ENCODE results near the gene CUBN. TPM values are rescaled to one million over a fixed set of nuclear protein-coding genes. Genes with fewer than 3 reads are reported as not detected.

Gene CUBN
- polyA plus RNA-seq, 2 of the 4 experiments (the other 2 are of a cell fraction): 0.08 to 0.28 TPM

DNA sequence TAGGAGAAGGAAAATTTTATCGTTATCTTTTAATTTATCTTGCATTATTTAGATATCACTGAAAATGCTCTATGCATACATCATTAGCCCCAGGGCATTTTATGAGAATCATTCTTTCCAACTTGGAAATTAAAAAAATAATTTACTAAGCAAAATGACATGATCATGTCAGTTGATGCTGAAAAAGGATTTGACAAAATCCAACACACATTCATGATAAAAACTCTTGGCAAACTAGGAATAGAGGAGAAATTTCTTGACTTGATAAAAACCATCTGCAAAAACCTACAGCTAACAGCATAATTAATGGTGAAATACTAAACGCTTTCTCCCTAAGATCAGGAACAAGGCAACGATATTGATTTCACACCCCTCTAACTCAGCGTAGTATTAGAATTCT is 272.2 kb downstream of the CUBN start:
- ChIA-PET CTCF (interaction anchor here (0.8 to 1.4 kb wide), 3 partner anchors 15 to 373 kb away, joined by 3 to 6 read pairs (median 4); no protein-coding TSS in a partner anchor), POLR2A (no interaction called here)
- H3K4me1 ChIP-seq: no peaks in the 10 kb centered on the region
- no peak overlapping the region for H3K4me2 ChIP-seq
- FAIRE-seq: no peak
- ATAC-seq: no peak
- TF ChIP-seq, protein P1, sequence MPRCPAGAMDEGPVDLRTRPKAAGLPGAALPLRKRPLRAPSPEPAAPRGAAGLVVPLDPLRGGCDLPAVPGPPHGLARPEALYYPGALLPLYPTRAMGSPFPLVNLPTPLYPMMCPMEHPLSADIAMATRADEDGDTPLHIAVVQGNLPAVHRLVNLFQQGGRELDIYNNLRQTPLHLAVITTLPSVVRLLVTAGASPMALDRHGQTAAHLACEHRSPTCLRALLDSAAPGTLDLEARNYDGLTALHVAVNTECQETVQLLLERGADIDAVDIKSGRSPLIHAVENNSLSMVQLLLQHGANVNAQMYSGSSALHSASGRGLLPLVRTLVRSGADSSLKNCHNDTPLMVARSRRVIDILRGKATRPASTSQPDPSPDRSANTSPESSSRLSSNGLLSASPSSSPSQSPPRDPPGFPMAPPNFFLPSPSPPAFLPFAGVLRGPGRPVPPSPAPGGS (IDR thresholded peaks at IDR 0.05): no peak
- no peak for TF ChIP-seq CHD2 (IDR thresholded peaks at IDR 0.05; ENCODE audit: low read length, partially characterized antibody)
- 86% methylated on average over 4 of the region's 4 CpGs for WGBS (ENCODE audit: missing lambda C conversion rate)
- H3K27ac ChIP-seq: no peak overlapping the region
- DNase-seq (ENCODE audit: low read depth in 1 of 2, low spot score in 1 of 2): no peak
- H3K9me3 ChIP-seq: no peaks in the 10 kb centered on the region
- no peak overlapping the region for H3K4me3 ChIP-seq

DNA sequence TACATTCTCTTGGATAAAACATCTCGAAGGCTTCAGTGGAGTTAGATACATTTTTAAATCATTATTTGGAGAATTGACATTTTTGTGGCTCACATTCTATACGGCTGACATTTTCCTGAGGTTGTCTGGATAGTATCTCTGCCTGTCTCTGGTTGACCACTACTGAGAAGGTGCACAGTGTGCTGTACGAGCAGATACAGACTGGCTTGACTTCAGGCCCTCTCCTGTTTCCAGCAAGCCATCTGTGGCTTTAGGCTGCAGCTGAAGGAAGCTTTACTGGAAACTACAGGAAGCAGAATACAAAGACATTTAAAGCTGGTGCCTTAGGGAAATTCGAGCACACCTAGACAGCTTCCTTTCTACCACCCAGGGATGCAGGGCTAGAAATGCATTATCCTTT is 273.0 kb downstream of the CUBN start:
- H3K4me1 ChIP-seq: no peaks in the 10 kb centered on the region
- no peak overlapping the region for H3K27ac ChIP-seq
- no peak for DNase-seq (ENCODE audit: low read depth in 1 of 2, low spot score in 1 of 2)
- peak; percentile 49 for FAIRE-seq
- CTCF ChIA-PET: interaction anchor here (0.9 to 1.9 kb wide), 5 partner anchors 10 to 394 kb away, joined by 3 to 6 read pairs (median 4); no protein-coding TSS in a partner anchor
- ATAC-seq: no peak
- H3K4me3 ChIP-seq: no peak overlapping the region
- POLR2A ChIA-PET: no interaction called here
- no peak for TF ChIP-seq JUN (IDR thresholded peaks at IDR 0.05)
- TF ChIP-seq MYC (IDR thresholded peaks at IDR 0.05; ENCODE audit: borderline replicate concordance, low read length): no peak
- TF ChIP-seq CHD4 (IDR thresholded peaks at IDR 0.05; ENCODE audit: borderline replicate concordance): no peak
- TF ChIP-seq, protein P2, sequence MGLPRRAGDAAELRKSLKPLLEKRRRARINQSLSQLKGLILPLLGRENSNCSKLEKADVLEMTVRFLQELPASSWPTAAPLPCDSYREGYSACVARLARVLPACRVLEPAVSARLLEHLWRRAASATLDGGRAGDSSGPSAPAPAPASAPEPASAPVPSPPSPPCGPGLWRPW (IDR thresholded peaks at IDR 0.05): no peak
- TF ChIP-seq FOSB (CRISPR knock-in tag; IDR thresholded peaks at IDR 0.05): no peak
- no peak for TF ChIP-seq CHD2 (IDR thresholded peaks at IDR 0.05; ENCODE audit: low read length, partially characterized antibody)
- TF ChIP-seq, protein P3, sequence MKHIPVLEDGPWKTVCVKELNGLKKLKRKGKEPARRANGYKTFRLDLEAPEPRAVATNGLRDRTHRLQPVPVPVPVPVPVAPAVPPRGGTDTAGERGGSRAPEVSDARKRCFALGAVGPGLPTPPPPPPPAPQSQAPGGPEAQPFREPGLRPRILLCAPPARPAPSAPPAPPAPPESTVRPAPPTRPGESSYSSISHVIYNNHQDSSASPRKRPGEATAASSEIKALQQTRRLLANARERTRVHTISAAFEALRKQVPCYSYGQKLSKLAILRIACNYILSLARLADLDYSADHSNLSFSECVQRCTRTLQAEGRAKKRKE (CRISPR knock-in tag; IDR thresholded peaks at IDR 0.05; ENCODE audit: low read depth): no peak
- no peak for TF ChIP-seq ZSCAN20 (CRISPR knock-in tag; IDR thresholded peaks at IDR 0.05)
- TF ChIP-seq, protein P4, sequence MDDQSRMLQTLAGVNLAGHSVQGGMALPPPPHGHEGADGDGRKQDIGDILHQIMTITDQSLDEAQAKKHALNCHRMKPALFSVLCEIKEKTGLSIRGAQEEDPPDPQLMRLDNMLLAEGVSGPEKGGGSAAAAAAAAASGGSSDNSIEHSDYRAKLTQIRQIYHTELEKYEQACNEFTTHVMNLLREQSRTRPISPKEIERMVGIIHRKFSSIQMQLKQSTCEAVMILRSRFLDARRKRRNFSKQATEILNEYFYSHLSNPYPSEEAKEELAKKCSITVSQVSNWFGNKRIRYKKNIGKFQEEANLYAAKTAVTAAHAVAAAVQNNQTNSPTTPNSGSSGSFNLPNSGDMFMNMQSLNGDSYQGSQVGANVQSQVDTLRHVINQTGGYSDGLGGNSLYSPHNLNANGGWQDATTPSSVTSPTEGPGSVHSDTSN (IDR thresholded peaks at IDR 0.05): no peak
- no peak for TF ChIP-seq POLR2A (IDR thresholded peaks at IDR 0.05; ENCODE audit: low read length)
- TF ChIP-seq, protein P1 (IDR thresholded peaks at IDR 0.05): no peak
- TF ChIP-seq, protein P5, sequence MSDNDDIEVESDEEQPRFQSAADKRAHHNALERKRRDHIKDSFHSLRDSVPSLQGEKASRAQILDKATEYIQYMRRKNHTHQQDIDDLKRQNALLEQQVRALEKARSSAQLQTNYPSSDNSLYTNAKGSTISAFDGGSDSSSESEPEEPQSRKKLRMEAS (IDR thresholded peaks at IDR 0.05): no peak
- TF ChIP-seq NFE2L2 (conservative IDR thresholded peaks at IDR 0.05; ENCODE audit: low read length): no peak
- no peak for TF ChIP-seq HOXB5 (CRISPR knock-in tag; IDR thresholded peaks at IDR 0.05)
- TF ChIP-seq HOXB13 (CRISPR knock-in tag; IDR thresholded peaks at IDR 0.05; ENCODE audit: low read depth): no peak
- no peak overlapping the region for H3K4me2 ChIP-seq
- 26% methylated on average over 4 of the region's 4 CpGs for WGBS (ENCODE audit: missing lambda C conversion rate)
- H3K9me3 ChIP-seq: no peaks in the 10 kb centered on the region

DNA sequence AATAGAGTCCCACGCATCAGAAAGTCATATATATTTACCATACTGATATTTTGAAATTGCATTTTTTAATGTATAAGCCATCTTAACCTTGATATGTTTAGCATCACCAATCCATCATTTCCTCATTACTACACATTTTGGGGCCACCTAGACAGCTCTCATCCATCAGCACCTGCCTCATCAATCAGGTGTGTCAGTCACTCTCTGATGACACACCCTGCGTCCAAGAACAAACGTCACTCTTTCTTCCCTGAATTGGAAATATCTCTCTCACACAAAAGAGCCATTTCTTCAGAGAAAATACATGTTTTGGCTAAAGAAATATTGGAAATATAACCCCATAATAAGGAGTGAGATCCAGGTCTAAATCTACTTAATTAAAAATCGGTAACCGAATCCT is 273.5 kb downstream of the CUBN start:
- 64% methylated on average over 5 of the region's 5 CpGs for WGBS (ENCODE audit: missing lambda C conversion rate)
- Histone ChIP-seq H3K4me1 (no peaks in the 10 kb centered on the region), H3K4me3 (no peak overlapping the region), H3K9me3 (no peaks in the 10 kb centered on the region), H3K27ac (no peak overlapping the region), H3K4me2 (no peak overlapping the region)
- FAIRE-seq (no peak), ATAC-seq (no peak), DNase-seq (ENCODE audit: low read depth in 1 of 2, low spot score in 1 of 2) (no peak)
- ChIA-PET POLR2A (no interaction called here), CTCF (interaction anchor here (1.2 to 1.9 kb wide), 5 partner anchors 13 to 402 kb away, joined by 3 to 6 read pairs (median 4); no protein-coding TSS in a partner anchor)
- TF ChIP-seq RAD21 (conservative IDR thresholded peaks at IDR 0.05 in 1 of 2, IDR thresholded peaks at IDR 0.05 in 1 of 2) (no peak), ZNF302 (CRISPR knock-in tag; IDR thresholded peaks at IDR 0.05) (no peak), HOXB13 (CRISPR knock-in tag; IDR thresholded peaks at IDR 0.05; ENCODE audit: low read depth) (no peak), HOXB5 (CRISPR knock-in tag; IDR thresholded peaks at IDR 0.05) (no peak), MAZ (IDR thresholded peaks at IDR 0.05; ENCODE audit: borderline replicate concordance, low read depth, low read length) (no peak), FOSB (CRISPR knock-in tag; IDR thresholded peaks at IDR 0.05) (no peak), TFCP2L1 (CRISPR knock-in tag; IDR thresholded peaks at IDR 0.05) (no peak), CBX8 (IDR thresholded peaks at IDR 0.05) (no peak)
- TF ChIP-seq, protein P6, sequence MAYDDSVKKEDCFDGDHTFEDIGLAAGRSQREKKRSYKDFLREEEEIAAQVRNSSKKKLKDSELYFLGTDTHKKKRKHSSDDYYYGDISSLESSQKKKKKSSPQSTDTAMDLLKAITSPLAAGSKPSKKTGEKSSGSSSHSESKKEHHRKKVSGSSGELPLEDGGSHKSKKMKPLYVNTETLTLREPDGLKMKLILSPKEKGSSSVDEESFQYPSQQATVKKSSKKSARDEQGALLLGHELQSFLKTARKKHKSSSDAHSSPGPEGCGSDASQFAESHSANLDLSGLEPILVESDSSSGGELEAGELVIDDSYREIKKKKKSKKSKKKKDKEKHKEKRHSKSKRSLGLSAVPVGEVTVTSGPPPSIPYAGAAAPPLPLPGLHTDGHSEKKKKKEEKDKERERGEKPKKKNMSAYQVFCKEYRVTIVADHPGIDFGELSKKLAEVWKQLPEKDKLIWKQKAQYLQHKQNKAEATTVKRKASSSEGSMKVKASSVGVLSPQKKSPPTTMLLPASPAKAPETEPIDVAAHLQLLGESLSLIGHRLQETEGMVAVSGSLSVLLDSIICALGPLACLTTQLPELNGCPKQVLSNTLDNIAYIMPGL (CRISPR knock-in tag; IDR thresholded peaks at IDR 0.05; ENCODE audit: borderline replicate concordance): no peak
- TF ChIP-seq, protein P7, sequence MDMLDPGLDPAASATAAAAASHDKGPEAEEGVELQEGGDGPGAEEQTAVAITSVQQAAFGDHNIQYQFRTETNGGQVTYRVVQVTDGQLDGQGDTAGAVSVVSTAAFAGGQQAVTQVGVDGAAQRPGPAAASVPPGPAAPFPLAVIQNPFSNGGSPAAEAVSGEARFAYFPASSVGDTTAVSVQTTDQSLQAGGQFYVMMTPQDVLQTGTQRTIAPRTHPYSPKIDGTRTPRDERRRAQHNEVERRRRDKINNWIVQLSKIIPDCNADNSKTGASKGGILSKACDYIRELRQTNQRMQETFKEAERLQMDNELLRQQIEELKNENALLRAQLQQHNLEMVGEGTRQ (IDR thresholded peaks at IDR 0.05): no peak
- TF ChIP-seq, protein P4 (IDR thresholded peaks at IDR 0.05): no peak
